IPS DF 6.9 (cell line): ENCODE data around the gene VWA2.

ENCODE experiments used
- DNase-seq: peaks from one replicate; pipeline ENCODE4 v3.0.0-alpha.2; 2013; ENCODE audit warnings: low read depth, low spot score
- H3K27ac ChIP-seq: one replicate; pipeline ENCODE4 v1.5.1; 2013; ENCODE audit warnings: low read length, control low read depth
- H3K27me3 ChIP-seq: 2 replicates; pipeline ENCODE4 v1.6.1; 2013; ENCODE audit warnings: mild to moderate bottlenecking, low read length; ENCODE audit not compliant: control insufficient read depth, insufficient read depth
- H3K36me3 ChIP-seq: 2 replicates; pipeline ENCODE4 v1.6.1; 2013; ENCODE audit warnings: low read length; ENCODE audit not compliant: control insufficient read depth, insufficient read depth
- H3K4me1 ChIP-seq: 2 replicates; pipeline ENCODE4 v1.6.1; 2013; ENCODE audit warnings: low read length; ENCODE audit not compliant: control insufficient read depth, insufficient read depth
- H3K4me3 ChIP-seq: 2 replicates; pipeline ENCODE4 v1.5.1; 2013; ENCODE audit warnings: mild to moderate bottlenecking, low read length
- H3K9me3 ChIP-seq: 2 replicates; pipeline ENCODE4 v1.6.1; 2013; ENCODE audit warnings: low read length, inconsistent platforms; ENCODE audit not compliant: control insufficient read depth, insufficient read depth
- WGBS: extraction: QIAGEN DNeasy Blood & Tissue Kit; methylation state at CpG from one replicate; pipeline ENCODE4 v1.1.7; 2013; ENCODE audit warnings: mixed read lengths, missing lambda C conversion rate; ENCODE audit not compliant: insufficient read length, insufficient coverage; 5-methylcytosine and 5-hydroxymethylcytosine counted together

Gene VWA2

DNA sequence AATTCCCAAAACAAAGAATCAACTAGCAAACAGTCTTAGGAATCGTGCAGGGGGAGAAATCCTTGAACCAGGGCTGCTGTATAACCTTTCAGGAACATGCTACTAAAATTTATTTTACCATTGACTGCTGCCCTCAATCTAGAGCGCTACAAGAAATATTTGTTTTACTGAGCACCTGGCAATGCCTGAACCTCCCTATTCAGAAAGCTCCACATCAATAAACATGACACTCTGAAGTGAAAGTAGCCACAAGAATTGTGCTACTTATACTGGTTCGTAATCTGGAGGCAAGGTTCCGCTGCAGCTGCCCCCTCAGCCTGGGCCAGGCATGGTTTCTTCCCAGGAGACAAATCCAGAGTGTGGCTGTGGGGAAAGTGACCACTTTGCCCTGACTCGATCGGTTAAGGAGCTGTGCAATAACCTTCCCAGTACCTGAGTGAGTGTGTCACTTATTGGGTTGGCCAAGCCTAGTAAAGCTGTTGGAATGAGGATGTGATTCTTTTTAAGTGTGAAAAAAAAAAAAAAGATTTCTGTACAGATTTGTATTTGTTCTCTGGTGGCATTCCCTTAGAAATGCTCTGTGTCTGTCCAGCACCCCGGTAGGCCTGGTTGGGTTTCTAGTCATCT is 7.7 kb downstream of the VWA2 start:
- Histone ChIP-seq H3K27ac (no peak overlapping the region), H3K4me3 (no peak overlapping the region), H3K4me1 (no peaks in the 10 kb centered on the region), H3K36me3 (no peaks in the 10 kb centered on the region), H3K9me3 (no peaks in the 10 kb centered on the region), H3K27me3 (no peaks in the 10 kb centered on the region)
- DNase-seq = no peak
- no CpG with 5 or more reads among the region's 7 CpGs for WGBS

DNA sequence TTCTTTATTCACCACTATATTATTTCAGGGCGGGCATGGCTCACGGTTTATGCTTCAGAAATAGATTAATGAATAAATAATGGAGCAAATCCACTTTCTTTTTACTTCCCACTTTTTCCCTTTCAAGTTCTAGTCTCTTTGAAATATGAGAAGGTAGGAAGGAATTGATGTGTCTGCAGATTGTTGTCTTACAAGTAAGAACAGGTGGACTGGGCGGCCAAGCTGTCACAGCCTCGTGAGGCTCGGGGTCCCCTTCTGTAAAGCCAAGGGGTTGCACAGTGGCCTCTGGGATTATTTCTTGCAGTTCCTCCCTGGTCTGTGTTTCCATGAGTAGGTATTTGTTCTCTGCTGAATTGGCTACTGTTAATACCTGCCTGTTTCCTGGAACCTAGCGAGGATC is 11.2 kb downstream of the VWA2 start:
- no peak for DNase-seq

DNA sequence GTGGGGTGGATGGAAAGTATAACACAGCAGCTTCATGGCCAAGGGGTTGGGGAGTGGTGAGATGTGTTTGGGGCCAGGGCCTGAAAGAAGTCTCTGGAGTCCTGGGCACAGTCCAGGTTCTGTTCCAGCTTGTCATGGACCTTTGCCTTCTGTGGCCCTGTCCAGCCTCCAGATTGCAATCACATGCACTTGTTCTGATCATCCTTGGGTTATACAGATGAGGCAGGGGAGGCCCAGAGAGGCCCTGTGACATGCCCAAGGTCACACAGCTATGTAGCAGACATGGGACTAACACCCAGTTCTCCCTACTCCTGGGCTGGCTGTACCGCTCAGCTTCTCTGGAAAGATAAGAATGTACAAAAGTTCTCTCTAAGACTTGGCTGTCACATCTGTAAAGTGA is 11.7 kb downstream of the VWA2 start:
- no peak for DNase-seq
- H3K36me3 ChIP-seq = no peaks in the 10 kb centered on the region
- no CpG with 5 or more reads among the region's 1 CpG for whole genome bisulfite sequencing

More for the DNA sequence above, 11.2 kb downstream of the VWA2 start:
- Histone ChIP-seq H3K27ac (no peak overlapping the region), H3K36me3 (no peaks in the 10 kb centered on the region), H3K27me3 (no peaks in the 10 kb centered on the region), H3K4me3 (no peak overlapping the region), H3K4me1 (no peaks in the 10 kb centered on the region), H3K9me3 (no peaks in the 10 kb centered on the region)
- no CpG with 5 or more reads among the region's 6 CpGs for WGBS

DNA sequence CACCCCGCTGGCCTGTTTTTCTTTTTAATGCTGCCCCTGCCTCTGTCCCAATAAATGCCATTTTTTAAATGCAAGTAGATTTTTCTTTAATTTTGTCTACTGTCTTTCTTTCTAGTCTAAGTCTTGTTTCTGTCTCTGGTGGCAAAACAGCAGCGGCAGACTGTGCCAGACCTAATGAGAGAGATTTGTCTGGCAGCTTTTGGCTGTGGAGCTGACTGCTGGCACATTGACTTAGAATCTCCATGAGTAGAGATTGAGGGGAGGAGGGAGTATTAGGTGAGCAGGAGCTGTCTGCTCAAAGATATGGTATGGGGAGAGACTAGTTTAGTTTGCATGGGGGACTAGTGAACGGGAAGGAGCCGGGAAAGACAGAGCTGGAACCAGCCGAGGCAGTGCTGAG is 13.0 kb downstream of the VWA2 start:
- no peaks in the 10 kb centered on the region for H3K27me3 ChIP-seq
- no peak overlapping the region for H3K27ac ChIP-seq
- no peaks in the 10 kb centered on the region for H3K9me3 ChIP-seq
- DNase-seq = no peak
- no peaks in the 10 kb centered on the region for H3K36me3 ChIP-seq
- no CpG with 5 or more reads among the region's 5 CpGs for WGBS
- no peak overlapping the region for H3K4me3 ChIP-seq
- no peaks in the 10 kb centered on the region for H3K4me1 ChIP-seq

More for the DNA sequence above, 11.7 kb downstream of the VWA2 start:
- Histone ChIP-seq H3K4me3 (no peak overlapping the region), H3K4me1 (no peaks in the 10 kb centered on the region), H3K27ac (no peak overlapping the region), H3K27me3 (no peaks in the 10 kb centered on the region), H3K9me3 (no peaks in the 10 kb centered on the region)

DNA sequence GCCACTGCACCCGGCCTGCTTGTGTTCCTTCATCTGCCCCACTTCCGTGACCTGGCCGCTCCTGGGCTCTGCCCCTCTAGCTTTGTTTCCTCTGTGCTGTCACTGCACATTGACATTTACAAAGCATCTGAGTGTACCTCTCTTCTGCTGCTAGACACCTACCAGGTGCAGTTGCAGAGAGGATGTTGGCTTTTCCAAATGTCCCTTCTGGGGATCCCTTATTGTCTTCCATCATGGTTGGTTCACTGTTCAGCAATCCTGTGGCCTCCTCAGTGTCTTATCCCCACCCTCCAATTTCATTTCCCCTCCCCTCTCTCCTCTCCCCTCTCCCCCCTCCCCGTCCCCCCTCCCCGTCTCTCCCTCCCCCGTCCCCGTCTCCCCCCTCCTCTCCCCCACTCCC is 13.8 kb downstream of the VWA2 start:
- no peak overlapping the region for H3K27ac ChIP-seq
- no peaks in the 10 kb centered on the region for H3K9me3 ChIP-seq
- WGBS = no CpG with 5 or more reads among the region's 7 CpGs

DNA sequence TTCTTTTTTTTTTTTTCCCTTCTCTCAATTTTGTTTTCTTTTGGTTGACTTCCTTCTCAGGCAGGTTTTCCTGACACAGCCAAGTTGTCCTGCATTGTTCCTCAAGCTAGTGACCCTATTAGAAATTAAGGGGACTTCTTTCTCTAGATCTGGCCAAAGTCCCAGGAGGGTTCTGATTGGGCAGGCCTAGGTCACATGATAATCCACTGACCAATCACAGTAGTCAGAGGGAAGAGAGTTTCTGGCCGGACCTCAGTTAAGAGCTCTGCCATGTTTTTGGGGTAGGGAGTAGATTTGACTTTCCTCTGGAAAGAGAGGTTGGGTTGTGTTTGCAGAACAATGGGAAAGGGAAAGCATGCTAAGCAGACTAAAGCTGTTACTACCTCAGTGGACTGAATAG is 16.2 kb downstream of the VWA2 start:
- Histone ChIP-seq H3K27me3 (no peaks in the 10 kb centered on the region), H3K4me3 (no peak overlapping the region), H3K9me3 (no peaks in the 10 kb centered on the region), H3K36me3 (no peaks in the 10 kb centered on the region), H3K27ac (no peak overlapping the region), H3K4me1 (no peaks in the 10 kb centered on the region)
- DNase-seq = no peak
- WGBS = no CpG with 5 or more reads among the region's 1 CpG

More for the DNA sequence above, 13.8 kb downstream of the VWA2 start:
- H3K36me3 ChIP-seq = no peaks in the 10 kb centered on the region
- no peak for DNase-seq
- H3K27me3 ChIP-seq = no peaks in the 10 kb centered on the region
- H3K4me1 ChIP-seq = no peaks in the 10 kb centered on the region
- no peak overlapping the region for H3K4me3 ChIP-seq

DNA sequence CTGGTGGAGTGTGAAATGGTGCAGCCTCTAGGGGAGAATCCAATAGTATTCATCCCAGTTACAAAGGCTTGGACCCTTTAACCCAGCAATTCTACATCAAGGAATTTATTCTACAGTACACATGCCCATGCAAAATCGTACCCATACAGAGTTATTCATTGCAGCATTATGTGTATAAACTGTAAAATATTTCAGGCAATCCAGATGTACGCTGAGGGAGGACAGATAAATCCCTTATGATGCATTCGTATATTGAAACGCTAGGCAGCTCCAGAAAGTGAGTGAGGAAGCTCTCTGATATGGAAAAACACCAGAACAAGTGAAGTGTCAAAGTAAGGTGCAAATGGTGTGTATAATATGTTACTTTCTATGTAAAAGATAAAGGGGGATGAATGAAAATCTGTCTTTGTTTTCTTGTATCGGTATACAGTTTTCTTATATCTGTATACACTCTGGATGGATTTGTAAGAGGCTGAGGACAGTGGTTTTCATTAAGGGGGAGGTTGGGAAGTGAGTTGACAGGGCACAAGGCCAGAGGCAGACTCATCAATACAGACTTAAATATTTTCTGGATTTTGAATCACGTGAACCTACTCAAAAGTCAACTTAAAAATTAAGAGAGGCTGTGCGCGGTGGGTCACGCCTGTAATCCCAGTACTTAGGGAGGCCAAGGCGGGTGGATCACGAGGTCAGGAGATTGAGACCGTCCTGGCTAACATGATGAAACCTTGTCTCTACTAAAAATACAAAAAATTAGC is 17.1 kb downstream of the VWA2 start:
- no CpG with 5 or more reads among the region's 12 CpGs for WGBS
- no peaks in the 10 kb centered on the region for H3K4me1 ChIP-seq
- H3K36me3 ChIP-seq = no peaks in the 10 kb centered on the region
- H3K27ac ChIP-seq = no peak overlapping the region
- no peaks in the 10 kb centered on the region for H3K27me3 ChIP-seq
- DNase-seq = no peak
- H3K9me3 ChIP-seq = no peaks in the 10 kb centered on the region
- no peak overlapping the region for H3K4me3 ChIP-seq

DNA sequence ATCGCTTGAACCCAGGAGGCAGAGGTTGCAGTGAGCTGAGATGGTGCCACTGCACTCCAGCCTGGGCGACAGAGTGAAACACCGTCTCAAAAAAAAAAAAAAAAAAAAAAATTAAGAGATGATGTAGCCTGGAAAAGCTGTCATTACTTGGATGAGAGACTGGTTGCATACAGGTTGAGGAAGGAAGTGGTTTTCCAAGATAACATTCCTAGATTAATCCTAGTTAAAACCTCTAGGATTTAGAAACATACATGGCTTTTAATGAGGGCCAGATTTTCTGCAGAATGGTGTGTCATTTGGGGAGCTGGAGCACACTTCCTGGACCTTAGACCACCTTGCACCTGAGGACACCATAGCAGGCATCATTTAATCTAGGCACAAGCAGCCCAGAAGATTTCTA is 17.8 kb downstream of the VWA2 start:
- no peak for DNase-seq

DNA sequence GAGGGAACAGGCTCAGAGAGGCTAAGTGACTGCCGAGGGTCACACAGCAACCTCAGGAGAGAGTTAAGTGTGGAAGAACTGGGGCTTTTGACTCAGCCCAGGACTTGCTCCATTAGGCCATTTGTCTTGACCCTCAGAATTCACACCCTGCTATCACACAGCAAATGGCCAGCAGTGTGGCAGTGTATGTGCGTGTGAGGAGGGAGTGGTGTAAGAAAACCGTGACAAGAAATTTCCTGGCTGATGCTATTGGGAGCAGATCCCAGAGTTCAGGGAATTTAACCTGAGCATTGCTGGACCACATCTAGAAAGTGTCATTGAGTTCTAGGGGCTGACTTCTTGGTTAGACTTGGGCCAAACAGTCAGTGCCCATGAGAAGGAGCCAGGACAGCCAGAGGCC is 18.4 kb downstream of the VWA2 start:
- H3K36me3 ChIP-seq = no peaks in the 10 kb centered on the region
- no peaks in the 10 kb centered on the region for H3K9me3 ChIP-seq
- no peaks in the 10 kb centered on the region for H3K27me3 ChIP-seq
- no peak overlapping the region for H3K27ac ChIP-seq
- H3K4me1 ChIP-seq = no peaks in the 10 kb centered on the region
- no peak overlapping the region for H3K4me3 ChIP-seq
- DNase-seq = no peak
- WGBS = no CpG with 5 or more reads among the region's 3 CpGs

More for the DNA sequence above, 17.8 kb downstream of the VWA2 start:
- Histone ChIP-seq H3K4me1 (no peaks in the 10 kb centered on the region), H3K27me3 (no peaks in the 10 kb centered on the region), H3K4me3 (no peak overlapping the region), H3K27ac (no peak overlapping the region), H3K36me3 (no peaks in the 10 kb centered on the region), H3K9me3 (no peaks in the 10 kb centered on the region)
- no CpG with 5 or more reads among the region's 3 CpGs for WGBS

DNA sequence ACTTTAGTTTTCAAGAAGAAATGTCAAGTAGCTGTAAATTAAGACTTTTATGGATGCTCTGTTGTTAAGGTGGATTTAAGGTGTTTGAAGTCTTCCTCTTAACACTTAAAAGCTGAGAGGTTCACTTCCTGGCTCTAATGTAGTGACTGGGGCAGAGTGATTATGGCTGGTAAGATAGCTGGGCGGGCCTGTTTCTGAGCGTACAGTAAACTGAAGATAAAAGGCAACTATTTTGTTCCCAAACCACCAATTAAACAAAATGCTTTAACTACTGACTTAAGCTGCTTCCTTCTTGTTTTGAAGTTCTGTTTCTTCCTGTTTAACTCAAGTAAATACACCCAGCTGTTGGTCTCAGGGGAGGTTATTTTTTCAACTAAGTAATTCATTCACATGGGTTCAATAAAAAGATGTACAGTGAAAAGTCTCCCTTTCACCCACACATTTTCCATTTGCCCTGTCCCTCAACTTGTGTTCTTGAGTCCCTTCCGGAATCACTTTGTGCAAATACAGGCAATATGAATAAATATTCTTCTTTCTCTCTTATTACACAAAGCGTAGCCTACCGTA is 19.3 kb downstream of the VWA2 start:
- H3K27ac ChIP-seq = no peak overlapping the region
- no peak for DNase-seq
- H3K4me1 ChIP-seq = no peaks in the 10 kb centered on the region
- H3K9me3 ChIP-seq = no peaks in the 10 kb centered on the region
- no peaks in the 10 kb centered on the region for H3K27me3 ChIP-seq
- no peak overlapping the region for H3K4me3 ChIP-seq
- WGBS = 100% methylated on average over 1 of the region's 5 CpGs
- H3K36me3 ChIP-seq = no peaks in the 10 kb centered on the region
